GM19351 (cell line): Measurements from ENCODE around the gene INTS13.
A peak's percentile ranks its signal among the peaks of the same experiment; 100 is the strongest.
"Not testable (repeated sequence)": the region's sequence is repeated elsewhere in the genome, so short reads cannot be mapped to it uniquely, and the experiment has no call there.

ENCODE experiments used
- ATAC-seq: cut with Tn5 transposase; IDR thresholded peaks from one replicate; pipeline ENCODE4 v1.9.1; 2021; ENCODE audit warnings: mild to moderate bottlenecking, moderate library complexity; ENCODE audit not compliant: unreplicated experiment

INTS13 gene

DNA sequence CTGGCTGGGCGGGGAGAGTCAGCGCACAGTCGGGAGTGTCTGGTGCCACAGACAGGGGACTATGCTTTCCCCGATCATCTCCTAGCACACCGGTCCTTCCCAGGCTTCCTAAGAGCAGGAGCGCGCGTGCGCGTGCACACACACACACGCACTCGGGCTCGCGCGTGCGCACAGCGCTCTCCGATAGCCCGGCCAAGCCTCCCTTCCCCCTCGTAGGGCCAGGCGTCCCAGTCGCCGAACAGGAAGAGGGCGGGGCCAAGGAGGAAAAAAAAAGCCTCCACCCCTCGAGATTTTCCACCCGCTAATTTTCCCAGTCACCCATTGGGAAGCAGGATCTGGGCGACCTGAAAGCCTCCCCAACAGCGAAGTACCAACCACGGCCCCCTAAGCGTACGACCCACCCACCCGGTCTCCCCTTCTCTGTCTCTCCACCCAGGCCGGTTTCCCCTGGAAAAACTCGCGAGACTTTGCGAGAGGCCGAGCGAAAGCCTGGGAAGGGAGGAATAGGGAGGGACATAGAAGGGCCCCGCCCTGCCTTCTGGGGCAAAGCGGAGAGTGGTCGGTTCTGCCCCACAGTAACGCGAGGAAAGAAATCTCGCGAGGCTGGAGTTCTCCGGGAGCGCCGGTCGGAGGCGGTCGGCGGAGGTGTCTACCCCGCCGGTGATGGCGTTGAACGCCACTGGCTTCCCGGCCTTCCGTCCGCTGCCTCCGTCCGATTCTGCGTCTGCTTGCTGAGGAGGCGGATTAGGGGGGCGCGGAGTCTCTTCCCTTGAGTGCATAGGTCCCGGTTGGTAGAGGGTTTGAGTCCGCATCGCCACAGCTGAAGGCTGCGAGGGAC lies at the start of gene INTS13, which contains the start of gene FGFR1OP2:
Gene INTS13, minus strand, starts transcription at position 119 of the 838 bp plus-strand sequence. CDS start 1,178 bp downstream, outside the sequence.
Gene FGFR1OP2, plus strand, starts transcription at position 608 of the 838 bp plus-strand sequence. CDS start 15,689 bp downstream, outside the sequence.
- peak; percentile 80 for ATAC-seq

- ATAC-seq, result no peak
These were observed 45.1 kb upstream of the INTS13 start for GRCh38 chr12:26982866-26983265.

DNA sequence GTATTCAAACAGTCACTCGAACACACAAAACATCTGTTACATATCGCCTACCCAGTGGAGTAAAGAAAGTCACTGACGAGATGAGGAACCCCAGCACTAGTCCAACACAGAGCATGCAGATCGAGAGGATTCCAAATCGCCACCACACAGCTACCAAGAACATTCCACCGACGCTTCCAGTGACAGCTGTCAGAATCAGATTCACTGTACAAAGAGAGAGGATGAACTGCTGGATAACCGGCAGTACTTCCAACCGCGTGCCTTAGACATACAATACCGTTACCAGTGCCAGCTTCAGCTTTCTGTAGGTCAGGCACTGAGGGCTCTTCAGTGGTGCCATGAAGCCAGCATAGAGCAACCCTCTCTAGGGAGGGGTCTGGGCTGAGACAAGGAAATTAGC lies 42.0 kb upstream of the INTS13 start:
- no peak for ATAC-seq

GRCh38 chr12:26978801-26979200 lies 41.0 kb upstream of the INTS13 start:
- ATAC-seq, result no peak

GRCh38 chr12:26976687-26977086 lies 38.9 kb upstream of the INTS13 start:
- no peak for ATAC-seq

- ATAC-seq, result peak; percentile 100
These were observed 34.2 kb upstream of the INTS13 start for GRCh38 chr12:26971963-26972362.

GRCh38 chr12:26970136-26970535 lies 32.4 kb upstream of the INTS13 start:
- ATAC-seq, result no peak

DNA sequence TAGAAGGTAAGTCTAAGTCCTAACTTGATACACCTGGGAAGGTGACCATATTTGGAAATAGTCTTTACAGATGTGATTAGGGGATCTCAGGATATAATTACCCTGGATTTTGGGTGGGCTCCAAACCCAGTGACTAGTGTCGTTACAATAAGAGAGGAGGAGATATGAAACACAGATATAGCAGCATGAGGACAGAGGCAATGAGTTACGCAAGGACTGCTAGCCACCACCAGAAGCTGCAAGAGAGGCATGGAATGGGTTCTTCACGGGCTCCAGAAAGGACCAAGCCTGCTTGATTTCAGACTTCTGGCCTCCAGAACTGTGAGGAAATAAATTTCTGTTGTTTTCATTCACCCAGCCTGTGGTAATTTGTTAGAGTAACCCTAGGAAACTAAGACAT lies 29.1 kb upstream of the INTS13 start:
- ATAC-seq, result no peak

GRCh38 chr12:26963413-26963812 lies 25.6 kb upstream of the INTS13 start:
- ATAC-seq, result no peak

DNA sequence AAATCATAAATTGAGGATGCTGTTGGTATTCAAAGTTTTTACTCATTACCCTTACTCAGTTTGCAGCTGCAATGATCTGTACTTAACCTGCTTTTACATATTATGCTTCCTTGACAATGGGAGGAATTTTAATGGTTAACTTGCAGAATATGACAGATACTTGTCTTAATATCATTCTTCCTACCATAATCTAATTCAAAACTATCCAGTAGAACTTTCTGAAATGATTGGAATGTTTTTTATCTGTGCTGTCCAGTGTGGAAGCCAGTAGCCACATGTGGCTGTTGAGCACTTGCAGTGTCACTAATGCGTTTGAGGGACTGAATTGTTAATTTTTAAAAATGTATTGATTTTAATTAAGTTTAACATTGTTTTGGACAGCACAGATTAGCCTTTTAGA lies 24.0 kb upstream of the INTS13 start:
- no peak for ATAC-seq

GRCh38 chr12:26961391-26961790 lies 23.6 kb upstream of the INTS13 start:
- ATAC-seq, result not testable (repeated sequence)

GRCh38 chr12:26954027-26954426 lies 16.2 kb upstream of the INTS13 start:
- no peak for ATAC-seq

DNA sequence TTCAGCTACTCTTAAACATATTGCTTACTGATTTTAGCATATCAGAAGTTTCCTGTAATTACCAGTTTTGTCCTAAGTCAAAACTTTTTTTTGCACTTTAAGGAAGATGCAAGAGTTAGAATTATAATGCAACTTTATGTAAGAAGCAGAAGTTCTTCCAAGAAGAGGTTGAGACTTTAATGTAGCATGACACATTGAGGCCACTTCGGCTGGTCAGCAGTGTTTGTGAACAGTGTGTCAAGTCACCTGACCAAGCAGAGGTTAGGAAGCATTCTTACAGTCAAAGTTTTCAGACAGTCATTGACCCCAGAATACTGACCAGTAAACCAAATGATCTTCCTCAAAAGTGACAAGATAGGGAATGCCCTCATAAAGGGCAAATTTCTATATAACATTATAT lies 15.7 kb upstream of the INTS13 start:
- ATAC-seq, result no peak

GRCh38 chr12:26948309-26948708 lies 10.5 kb upstream of the INTS13 start:
- no peak for ATAC-seq

- ATAC-seq, result no peak
These were observed 3.4 kb upstream of the INTS13 start for GRCh38 chr12:26941215-26941594.

DNA sequence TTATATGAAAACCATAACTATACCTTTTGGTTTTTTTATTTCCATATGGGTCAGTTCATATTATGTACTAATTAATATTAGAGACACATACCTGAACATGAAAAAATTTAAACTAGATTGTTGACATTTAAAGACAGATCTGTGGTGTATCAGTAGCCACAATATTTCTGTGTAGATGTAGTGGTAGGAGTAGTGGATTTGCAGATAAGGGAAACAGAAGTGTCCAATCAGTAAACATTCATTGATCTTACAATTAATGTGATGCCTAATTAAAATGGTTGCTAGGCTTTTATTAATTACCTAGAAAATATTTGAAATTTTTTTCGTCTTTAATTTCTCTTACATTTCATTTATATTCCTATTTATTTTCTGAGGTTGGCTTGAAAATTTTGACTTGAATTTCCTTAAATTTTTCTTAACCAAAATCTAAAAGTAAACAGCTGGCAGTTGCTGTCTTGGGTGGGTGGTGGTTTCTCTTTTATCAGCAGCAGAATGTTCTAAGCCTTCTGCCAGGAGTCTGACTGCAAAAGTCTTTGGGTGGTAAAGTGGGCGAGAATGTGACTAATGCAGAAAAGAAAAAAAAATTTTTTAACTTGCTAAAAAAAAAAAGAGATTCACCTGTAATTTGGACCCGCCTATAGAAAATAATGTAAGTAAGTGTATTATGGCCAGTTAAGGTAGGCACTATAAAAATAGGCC lies 2.9 kb upstream of the INTS13 start:
- no peak for ATAC-seq

DNA sequence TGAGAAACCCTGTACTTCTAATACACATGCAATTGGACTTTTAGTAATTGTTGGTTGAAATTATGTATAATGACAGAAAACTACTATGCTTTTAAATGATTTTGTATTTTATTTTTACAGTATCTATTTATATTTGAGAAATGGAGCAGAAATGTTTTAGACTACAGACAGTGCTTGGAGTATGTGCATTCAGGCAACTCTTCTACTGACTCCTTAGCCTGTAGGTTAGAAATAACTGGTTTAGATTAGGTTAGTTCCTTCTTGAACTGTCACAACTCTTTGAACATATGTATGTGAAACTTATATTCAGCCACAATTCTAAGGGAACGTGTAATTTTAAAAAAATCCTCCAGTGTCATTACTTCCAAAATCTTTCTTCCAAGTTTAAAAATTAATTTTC lies 2.2 kb upstream of the INTS13 start:
- no peak for ATAC-seq

GRCh38 chr12:26939192-26939832 lies 1.5 kb upstream of the INTS13 start:
- no peak for ATAC-seq

- peak; percentile 10 for ATAC-seq
These were observed 901 bp upstream of the INTS13 start for GRCh38 chr12:26938701-26939062.

- ATAC-seq, result peak; percentile 16
These were observed 328 bp downstream of the INTS13 start for GRCh38 chr12:26937443-26937862.

DNA sequence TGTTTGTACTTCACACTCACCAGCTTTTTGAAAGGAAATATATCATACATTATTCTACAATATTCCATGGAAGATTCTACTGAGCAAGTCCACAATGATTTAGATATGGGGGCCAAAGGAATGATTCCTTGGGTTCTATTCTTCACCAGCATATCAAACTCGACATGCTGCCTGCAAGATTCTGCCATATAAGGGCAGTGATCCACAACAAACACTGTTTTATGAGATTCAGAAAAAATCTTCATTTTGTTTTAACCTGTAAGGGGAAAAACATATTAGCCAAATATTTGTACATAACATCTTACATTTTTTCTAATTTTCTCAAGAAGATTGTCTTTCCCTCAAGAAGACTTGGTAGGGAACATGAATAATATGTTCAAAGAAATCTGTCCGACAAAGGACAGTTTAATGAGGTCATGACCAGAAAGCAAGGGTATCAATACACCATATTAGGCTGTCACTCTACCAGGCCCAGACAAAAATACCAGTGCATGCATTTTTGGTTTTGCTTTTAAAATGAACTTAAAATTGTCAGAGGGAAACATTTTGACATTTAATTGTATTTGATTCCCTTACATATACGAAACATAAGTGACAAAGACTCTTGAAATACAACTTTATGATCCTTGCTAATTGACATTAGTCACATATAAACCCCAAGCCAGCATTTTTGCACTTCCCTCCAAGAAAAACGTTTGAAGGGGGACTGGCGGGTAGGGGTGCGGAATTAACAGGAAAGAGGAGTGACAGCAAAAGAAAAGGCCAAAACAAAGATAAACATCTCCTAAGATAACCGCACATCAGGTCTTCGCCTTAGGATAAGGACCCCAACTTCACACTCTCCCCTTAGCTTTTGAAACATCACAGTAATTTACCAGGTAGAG lies 980 bp downstream of the INTS13 start:
- ATAC-seq, result no peak
